HG03066 (cell line): Measurements from ENCODE around the gene DAGLB.
"Not testable (repeated sequence)": the region's sequence is repeated elsewhere in the genome, so short reads cannot be mapped to it uniquely, and the experiment has no call there.

Experiments used
- ATAC-seq: cut with Tn5 transposase; IDR thresholded peaks from one replicate; pipeline ENCODE4 v1.9.1; 2021; ENCODE audit warnings: low read depth; ENCODE audit not compliant: unreplicated experiment

Gene DAGLB

GRCh38 chr7:6401536-6401935 lies 46.2 kb downstream of the DAGLB start:
- no peak for ATAC-seq

GRCh38 chr7:6400243-6401105 lies 47.3 kb downstream of the DAGLB start:
- ATAC-seq: not testable (repeated sequence)

- no peak for ATAC-seq
Measured at GRCh38 chr7:6399351-6399750, 48.4 kb downstream of the DAGLB start.

- no peak for ATAC-seq
Measured at GRCh38 chr7:6398943-6399342, 48.8 kb downstream of the DAGLB start.

GRCh38 chr7:6397759-6398495 lies 49.8 kb downstream of the DAGLB start:
- ATAC-seq: not testable (repeated sequence)

- ATAC-seq: no peak
Measured at GRCh38 chr7:6395898-6396595, 51.7 kb downstream of the DAGLB start.

GRCh38 chr7:6394114-6394513 lies 53.6 kb downstream of the DAGLB start:
- no peak for ATAC-seq

- no peak for ATAC-seq
Measured at GRCh38 chr7:6393667-6394056, 54.1 kb downstream of the DAGLB start.

- no peak for ATAC-seq
Measured at GRCh38 chr7:6392712-6393666, 54.8 kb downstream of the DAGLB start.

GRCh38 chr7:6389728-6390127 lies 58.0 kb downstream of the DAGLB start:
- ATAC-seq: no peak

- ATAC-seq: no peak
Measured at GRCh38 chr7:6387734-6388294, 59.9 kb downstream of the DAGLB start.

- no peak for ATAC-seq
Measured at GRCh38 chr7:6386779-6387178, 61.0 kb downstream of the DAGLB start.

GRCh38 chr7:6385909-6386560 lies 61.7 kb downstream of the DAGLB start:
- ATAC-seq: no peak

- ATAC-seq: no peak
Measured at GRCh38 chr7:6385110-6385781, 62.5 kb downstream of the DAGLB start.

- no peak for ATAC-seq
Measured at GRCh38 chr7:6384327-6384726, 63.4 kb downstream of the DAGLB start.

GRCh38 chr7:6382817-6383216 lies 64.9 kb downstream of the DAGLB start:
- no peak for ATAC-seq

GRCh38 chr7:6381846-6382245 lies 65.9 kb downstream of the DAGLB start:
- not testable (repeated sequence) for ATAC-seq

GRCh38 chr7:6380310-6381095 lies 67.3 kb downstream of the DAGLB start:
- ATAC-seq: no peak
